WERI-Rb-1 (cell line): ENCODE results near the gene SLX9.

Experiments
- DNase-seq: peaks from one replicate; pipeline ENCODE4 v3.0.0-alpha.2; 2020
- H3K27ac ChIP-seq: fragments of 250-450 bp; sonication (Bioruptor Pico); 2 replicates; pipeline ENCODE4 v1.5.1; 2020; ENCODE audit warnings: mild to moderate bottlenecking, moderate library complexity
- H3K27me3 ChIP-seq: fragments of 250-450 bp; sonication (Bioruptor Pico); 2 replicates; pipeline ENCODE4 v1.5.1; 2021; ENCODE audit warnings: mild to moderate bottlenecking, low read depth, moderate library complexity; ENCODE audit not compliant: insufficient read depth, severe bottlenecking
- H3K36me3 ChIP-seq: fragments of 250-450 bp; sonication (Bioruptor Pico); 2 replicates; pipeline ENCODE4 v1.5.1; 2020; ENCODE audit warnings: mild to moderate bottlenecking, moderate library complexity
- H3K4me3 ChIP-seq: 2 replicates; pipeline ENCODE4 v1.5.1; 2011; ENCODE audit warnings: low read depth, mild to moderate bottlenecking, control low read depth, low read length
- H3K9me3 ChIP-seq: fragments of 250-450 bp; sonication (Bioruptor Pico); 2 replicates; pipeline ENCODE4 v1.5.1; 2021; ENCODE audit warnings: mild to moderate bottlenecking, moderate library complexity; ENCODE audit not compliant: severe bottlenecking
- TF ChIP-seq, protein P1 (sequence below): IDR thresholded peaks from 2 replicates; pipeline ENCODE4 v1.5.1; 2011; ENCODE audit warnings: low read depth, mild to moderate bottlenecking, control low read depth, inconsistent platforms, low read length

SLX9 gene

DNA sequence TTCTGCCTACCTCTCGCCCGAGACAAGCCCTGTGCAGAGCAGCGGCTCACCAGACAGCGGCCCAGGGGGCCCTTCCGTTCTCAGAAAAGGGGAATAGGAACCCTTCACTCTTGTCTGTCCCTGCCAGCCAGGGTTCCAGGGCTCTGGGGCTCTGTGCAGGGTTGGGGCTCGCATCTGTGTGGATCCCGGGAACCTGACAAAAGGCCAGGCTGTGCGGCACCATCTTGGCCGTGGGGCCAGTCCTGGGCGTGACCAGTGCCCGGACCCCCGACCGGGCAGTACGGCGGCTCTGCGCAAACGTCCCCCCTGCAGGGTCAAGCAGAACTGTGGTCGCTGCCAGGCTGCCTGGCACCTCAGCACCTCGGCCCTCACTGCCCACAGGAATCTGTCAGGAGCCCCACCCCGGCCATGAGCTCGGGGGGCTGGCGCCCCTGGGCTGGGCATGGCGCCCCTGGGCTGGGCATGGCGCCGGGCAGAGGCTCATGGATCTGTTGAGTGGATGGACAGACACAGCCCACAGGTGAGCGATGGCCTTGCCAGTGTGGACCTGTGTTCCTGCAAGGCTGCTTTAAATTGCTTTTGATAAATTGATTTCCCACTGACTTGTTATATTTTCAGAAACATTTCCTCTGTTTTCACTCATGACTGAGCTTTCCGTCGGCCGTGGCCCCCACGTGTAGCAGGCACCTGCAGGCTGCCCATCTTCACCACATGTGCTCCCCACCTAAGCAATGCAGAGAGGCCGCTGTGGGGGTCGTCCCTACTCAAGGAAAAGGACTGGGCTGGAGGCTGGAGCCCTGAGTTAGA is 59.0 kb downstream of the SLX9 start:
- TF ChIP-seq, protein P1, sequence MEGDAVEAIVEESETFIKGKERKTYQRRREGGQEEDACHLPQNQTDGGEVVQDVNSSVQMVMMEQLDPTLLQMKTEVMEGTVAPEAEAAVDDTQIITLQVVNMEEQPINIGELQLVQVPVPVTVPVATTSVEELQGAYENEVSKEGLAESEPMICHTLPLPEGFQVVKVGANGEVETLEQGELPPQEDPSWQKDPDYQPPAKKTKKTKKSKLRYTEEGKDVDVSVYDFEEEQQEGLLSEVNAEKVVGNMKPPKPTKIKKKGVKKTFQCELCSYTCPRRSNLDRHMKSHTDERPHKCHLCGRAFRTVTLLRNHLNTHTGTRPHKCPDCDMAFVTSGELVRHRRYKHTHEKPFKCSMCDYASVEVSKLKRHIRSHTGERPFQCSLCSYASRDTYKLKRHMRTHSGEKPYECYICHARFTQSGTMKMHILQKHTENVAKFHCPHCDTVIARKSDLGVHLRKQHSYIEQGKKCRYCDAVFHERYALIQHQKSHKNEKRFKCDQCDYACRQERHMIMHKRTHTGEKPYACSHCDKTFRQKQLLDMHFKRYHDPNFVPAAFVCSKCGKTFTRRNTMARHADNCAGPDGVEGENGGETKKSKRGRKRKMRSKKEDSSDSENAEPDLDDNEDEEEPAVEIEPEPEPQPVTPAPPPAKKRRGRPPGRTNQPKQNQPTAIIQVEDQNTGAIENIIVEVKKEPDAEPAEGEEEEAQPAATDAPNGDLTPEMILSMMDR: no peak
- Histone ChIP-seq H3K9me3 (no peaks in the 10 kb centered on the region), H3K4me3 (no peak overlapping the region), H3K27me3 (no peaks in the 10 kb centered on the region), H3K36me3 (no peaks in the 10 kb centered on the region), H3K27ac (no peak overlapping the region)
- no peak for DNase-seq

DNA sequence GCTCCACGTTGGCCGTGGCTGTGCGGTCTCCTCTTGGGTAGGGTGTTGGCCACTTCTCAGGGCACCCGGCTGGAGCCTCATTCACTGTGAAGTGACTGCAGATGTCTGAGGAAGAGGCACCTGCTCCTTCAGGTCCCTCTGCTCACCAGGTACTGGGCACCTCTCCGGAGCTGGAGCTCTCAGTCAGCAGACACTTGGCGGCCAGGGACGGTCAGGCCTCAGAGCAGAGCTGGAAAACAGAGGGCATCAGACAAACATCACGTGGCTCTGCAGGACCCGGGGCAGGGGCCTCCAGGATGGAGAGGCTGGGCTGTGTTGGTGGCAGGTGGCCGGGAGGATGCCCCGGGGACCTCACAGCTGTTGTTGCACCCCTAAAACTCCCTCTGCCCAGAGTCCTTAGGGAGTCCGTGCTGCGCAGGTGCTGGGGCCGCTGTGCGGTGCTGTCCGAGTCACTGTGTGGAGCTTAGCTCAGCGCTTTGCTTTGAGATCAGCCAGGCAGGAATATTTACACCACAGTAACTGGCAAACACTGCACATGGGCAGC is 59.7 kb downstream of the SLX9 start:
- no peak overlapping the region for H3K4me3 ChIP-seq
- H3K27ac ChIP-seq: no peak overlapping the region
- H3K27me3 ChIP-seq: no peaks in the 10 kb centered on the region

DNA sequence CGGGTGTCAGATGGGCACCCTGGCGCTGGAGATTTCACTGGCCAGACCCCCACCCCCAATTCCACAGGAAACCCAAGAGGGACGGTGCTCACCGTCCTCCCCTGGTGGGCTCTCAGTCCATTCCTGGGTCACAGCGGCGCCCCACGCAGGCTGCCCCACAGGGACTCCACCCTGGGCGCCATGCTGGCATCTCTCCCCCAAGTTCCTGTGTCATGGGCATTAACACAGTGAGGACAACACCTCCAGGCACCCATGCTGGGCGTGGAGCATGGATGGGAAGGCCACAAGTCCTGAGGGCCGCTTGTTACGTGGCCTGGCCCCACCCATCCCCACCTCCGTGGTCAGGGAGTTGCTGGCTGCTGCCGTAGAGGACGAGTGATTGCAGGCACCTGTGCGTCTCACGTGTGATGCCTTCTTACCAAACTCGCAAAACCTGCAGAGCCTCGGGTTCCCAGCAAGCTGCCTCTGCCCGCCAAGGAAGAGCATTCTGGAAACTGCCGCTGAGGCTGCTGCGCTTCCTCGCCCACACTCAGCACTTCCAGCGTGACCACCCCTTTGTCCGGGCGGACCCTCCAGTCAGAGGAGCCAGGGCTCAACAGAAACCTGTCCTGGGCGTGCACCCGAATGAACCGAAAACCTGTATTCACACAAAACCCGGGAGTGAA is 60.3 kb downstream of the SLX9 start:
- no peak overlapping the region for H3K27ac ChIP-seq
- H3K4me3 ChIP-seq: no peak overlapping the region
- no peaks in the 10 kb centered on the region for H3K27me3 ChIP-seq
- DNase-seq: no peak
- H3K9me3 ChIP-seq: no peaks in the 10 kb centered on the region
- TF ChIP-seq, protein P1: no peak
- H3K36me3 ChIP-seq: no peaks in the 10 kb centered on the region

More for the DNA sequence above, 59.7 kb downstream of the SLX9 start:
- no peak for DNase-seq
- TF ChIP-seq, protein P1: no peak
- no peaks in the 10 kb centered on the region for H3K9me3 ChIP-seq
- no peaks in the 10 kb centered on the region for H3K36me3 ChIP-seq

DNA sequence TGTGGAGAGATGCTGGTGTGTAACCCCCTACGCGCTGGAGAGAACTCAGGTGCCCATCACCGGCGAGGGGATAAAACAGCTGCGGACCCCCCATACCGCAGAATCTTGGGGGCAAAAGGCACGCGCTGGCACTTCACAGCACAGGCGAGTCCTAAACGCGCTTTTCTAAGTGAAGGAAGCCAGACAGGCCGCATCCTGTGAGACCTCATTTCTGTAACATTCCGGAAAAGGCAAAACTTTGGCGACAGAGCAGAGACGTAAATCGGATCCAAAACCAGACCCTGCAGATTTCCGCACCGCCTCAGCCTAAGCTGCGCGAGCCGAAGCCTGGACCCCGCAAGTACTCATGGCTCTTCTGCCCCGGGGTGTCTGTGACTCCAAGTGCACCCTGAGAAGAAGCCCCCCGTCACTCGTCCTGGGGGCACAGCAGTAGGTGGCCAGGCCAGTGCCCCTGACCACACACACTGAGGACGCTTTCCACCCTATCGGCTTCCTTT is 60.9 kb downstream of the SLX9 start:
- Histone ChIP-seq H3K36me3 (no peaks in the 10 kb centered on the region), H3K4me3 (no peak overlapping the region), H3K9me3 (peaks cover 1% of the 10 kb centered on the region), H3K27me3 (no peaks in the 10 kb centered on the region), H3K27ac (no peak overlapping the region)
- TF ChIP-seq, protein P1: no peak
- no peak for DNase-seq

DNA sequence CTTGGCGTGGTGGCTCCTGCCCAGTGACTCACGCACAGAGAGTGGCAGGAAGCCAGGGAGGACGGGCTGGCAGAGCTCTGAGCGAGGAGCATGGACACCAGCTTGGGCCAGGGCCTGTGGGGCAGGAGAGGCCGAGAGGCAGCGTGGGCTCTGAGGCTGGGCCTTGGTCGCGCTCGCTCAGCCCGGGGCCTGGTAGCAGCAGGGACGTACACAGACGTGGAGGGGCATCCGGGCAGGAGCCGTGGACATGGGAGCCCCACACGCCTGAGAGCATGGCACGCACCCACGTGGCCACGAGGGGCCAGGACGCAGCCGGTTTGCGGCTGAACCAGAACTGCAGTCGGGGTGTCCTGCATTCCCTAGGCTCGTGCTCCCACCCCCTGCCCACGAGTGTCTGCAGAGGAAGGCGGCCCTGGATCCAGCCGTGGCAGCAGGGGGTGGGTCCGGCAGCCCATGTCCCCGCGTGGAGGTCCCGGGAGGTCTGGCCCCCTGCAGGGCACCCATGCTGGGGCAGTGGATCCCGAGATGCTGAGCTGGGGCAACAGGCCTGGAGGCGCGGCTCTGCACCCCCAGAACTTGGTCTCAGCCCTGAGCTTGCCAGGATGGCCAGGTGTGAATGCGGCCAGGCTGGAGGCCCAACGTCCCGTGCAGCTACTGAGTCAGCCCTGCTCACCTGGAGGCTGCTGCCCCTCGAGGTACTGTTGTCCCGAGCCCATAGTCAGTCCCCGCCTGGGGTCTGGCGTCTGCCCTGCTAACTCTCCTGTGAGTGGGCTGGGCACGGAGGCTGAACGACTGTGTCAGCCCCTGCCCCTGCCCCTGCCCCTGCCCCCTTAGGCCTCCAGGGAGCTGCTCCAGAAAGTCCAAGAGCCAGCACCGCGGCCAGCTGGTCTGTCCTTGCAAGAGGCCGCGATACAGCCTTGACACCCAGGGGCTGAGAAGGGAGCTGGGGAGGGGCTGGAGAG is 61.6 kb downstream of the SLX9 start:
- DNase-seq: no peak
- no peaks in the 10 kb centered on the region for H3K27me3 ChIP-seq
- H3K4me3 ChIP-seq: no peak overlapping the region
- peaks cover 7% of the 10 kb centered on the region for H3K9me3 ChIP-seq
- H3K36me3 ChIP-seq: no peaks in the 10 kb centered on the region
- TF ChIP-seq, protein P1: no peak
- no peak overlapping the region for H3K27ac ChIP-seq
